Mesothelial cell of epicardium (in vitro differentiated cells): ENCODE results near the gene TMEM109. TPM values are rescaled to one million over a fixed set of nuclear protein-coding genes. Genes with fewer than 3 reads are reported as not detected.

Source experiments
- DNase-seq, 2 experiments: peaks; one replicate each; pipeline ENCODE4 v3.0.0; 2021; ENCODE audit warnings: low spot score in 2 of 2; ENCODE audit not compliant: unreplicated experiment in 2 of 2
- H3K27ac Mint-ChIP-seq: 2 replicates; pipeline ENCODE4 v1.8.0; 2021; ENCODE audit warnings: mixed read lengths
- H3K27me3 Mint-ChIP-seq: 2 replicates; pipeline ENCODE4 v1.8.0; 2021; ENCODE audit warnings: low read depth, mixed read lengths
- H3K36me3 Mint-ChIP-seq: 2 replicates; pipeline ENCODE4 v1.8.0; 2021; ENCODE audit warnings: mixed read lengths
- H3K4me1 Mint-ChIP-seq: 2 replicates; pipeline ENCODE4 v1.8.0; 2021; ENCODE audit warnings: mixed read lengths
- H3K4me3 Mint-ChIP-seq: 2 replicates; pipeline ENCODE4 v1.8.0; 2021; ENCODE audit warnings: mild to moderate bottlenecking, moderate library complexity, mixed read lengths
- H3K9me3 Mint-ChIP-seq: 2 replicates; pipeline ENCODE4 v1.8.0; 2021; ENCODE audit warnings: mixed read lengths
- CTCF ChIP-seq: fragments of 200-600 bp; sonication (generic); IDR thresholded peaks from one replicate; pipeline ENCODE4 v1.5.0; 2021; ENCODE audit warnings: antibody characterized with exemption; ENCODE audit not compliant: unreplicated experiment
- total RNA-seq: library from RNA; stranded (reverse); gene quantifications from 3 replicates; pipeline ENCODE4 v1.2.1, GENCODE V29; 2021

The TMEM109 gene
- 52.5 to 56.8 TPM (median 55.2 TPM) in 3 replicates for total RNA-seq

- peaks cover 28% of the 10 kb centered on the region for H3K4me1 Mint-ChIP-seq
- no peaks in the 10 kb centered on the region for H3K9me3 Mint-ChIP-seq
- H3K36me3 Mint-ChIP-seq: no peaks in the 10 kb centered on the region
- H3K27me3 Mint-ChIP-seq: peaks cover 22% of the 10 kb centered on the region
- peak; percentile 81 to 87 for DNase-seq
- H3K4me3 Mint-ChIP-seq: peak within 1 kb of the TSS; percentile 91
- TF ChIP-seq CTCF: no peak
- peak within 1 kb of the TSS; percentile 97 for H3K27ac Mint-ChIP-seq
Measured at GRCh38 chr11:60913793-60914632, at the start of gene TMEM109. TSS of gene TMEM109 (plus strand) at chr11:60914158. CDS start at chr11:60919694, 5,536 bp downstream.

- Mint-ChIP-seq H3K4me3 (no peak overlapping the region), H3K27ac (no peak overlapping the region), H3K4me1 (peaks cover 17% of the 10 kb centered on the region), H3K36me3 (no peaks in the 10 kb centered on the region), H3K27me3 (peaks cover 3% of the 10 kb centered on the region), H3K9me3 (no peaks in the 10 kb centered on the region)
- no peak for DNase-seq
- no peak for TF ChIP-seq CTCF
Measured at GRCh38 chr11:60864856-60865513, 49.0 kb upstream of the TMEM109 start.

- DNase-seq: no peak
- H3K4me3 Mint-ChIP-seq: no peak within 1 kb of the TSS
- peaks cover 17% of the 10 kb centered on the region for H3K4me1 Mint-ChIP-seq
- peaks cover 3% of the 10 kb centered on the region for H3K27me3 Mint-ChIP-seq
- H3K9me3 Mint-ChIP-seq: no peaks in the 10 kb centered on the region
- no peaks in the 10 kb centered on the region for H3K36me3 Mint-ChIP-seq
- no peak for TF ChIP-seq CTCF
- no peak within 1 kb of the TSS for H3K27ac Mint-ChIP-seq
Measured at GRCh38 chr11:60866911-60867870, 46.8 kb upstream of the TMEM109 start, which contains the start of gene ZP1. TSS of gene ZP1 (plus strand) at chr11:60867542. CDS start at chr11:60867562, 20 bp downstream.

GRCh38 chr11:60867871-60868681 lies 45.9 kb upstream of the TMEM109 start:
- no peak overlapping the region for H3K27ac Mint-ChIP-seq
- no peaks in the 10 kb centered on the region for H3K27me3 Mint-ChIP-seq
- no peaks in the 10 kb centered on the region for H3K9me3 Mint-ChIP-seq
- no peak overlapping the region for H3K4me3 Mint-ChIP-seq
- no peak for TF ChIP-seq CTCF
- no peaks in the 10 kb centered on the region for H3K36me3 Mint-ChIP-seq
- no peak for DNase-seq
- peaks cover 18% of the 10 kb centered on the region for H3K4me1 Mint-ChIP-seq
